GM18858 (cell line): ENCODE measurements around the gene INCA1.
A peak's percentile ranks its signal among the peaks of the same experiment; 100 is the strongest.
"Not testable (repeated sequence)": the region's sequence is repeated elsewhere in the genome, so short reads cannot be mapped to it uniquely, and the experiment has no call there.

Experiments used
- ATAC-seq: cut with Tn5 transposase; IDR thresholded peaks from one replicate; pipeline ENCODE4 v1.9.1; 2021; ENCODE audit not compliant: unreplicated experiment

Gene INCA1, protein sequence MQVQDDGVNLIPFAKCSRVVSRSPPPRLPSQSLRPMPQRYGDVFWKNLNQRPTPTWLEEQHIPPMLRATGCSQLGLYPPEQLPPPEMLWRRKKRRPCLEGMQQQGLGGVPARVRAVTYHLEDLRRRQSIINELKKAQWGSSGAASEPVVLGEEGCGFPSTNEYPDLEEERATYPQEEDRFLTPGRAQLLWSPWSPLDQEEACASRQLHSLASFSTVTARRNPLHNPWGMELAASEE

GRCh38 chr17:4997302-4998026 is at the start of gene INCA1, which contains the start of gene KIF1C:
Gene INCA1 (minus strand): TSS chr17:4997522. CDS start chr17:4994437, 3,085 bp downstream.
Gene KIF1C (plus strand): TSS chr17:4997950. CDS start chr17:5000247, 2,297 bp downstream.
- peak; percentile 79 for ATAC-seq

DNA sequence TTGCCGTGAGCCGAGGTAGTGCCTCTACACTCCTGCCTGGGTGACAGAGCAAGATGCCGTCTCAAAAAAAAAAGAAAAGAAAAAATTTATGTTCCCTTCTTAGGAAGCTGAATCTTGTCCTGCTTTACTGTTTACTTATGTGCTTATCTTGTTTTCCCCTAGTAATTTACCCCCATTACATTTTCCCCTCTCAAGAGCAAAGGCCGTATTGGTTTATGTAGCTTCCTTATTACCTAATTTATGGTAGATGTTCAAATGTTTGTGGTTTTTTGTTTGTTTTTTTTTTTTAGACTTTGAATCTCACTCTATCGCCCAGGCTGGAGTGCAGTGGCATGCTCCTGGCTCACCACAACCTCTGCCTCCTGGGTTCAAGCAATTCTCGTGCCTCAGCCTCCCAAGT is 48.2 kb upstream of the INCA1 start:
- no peak for ATAC-seq

DNA sequence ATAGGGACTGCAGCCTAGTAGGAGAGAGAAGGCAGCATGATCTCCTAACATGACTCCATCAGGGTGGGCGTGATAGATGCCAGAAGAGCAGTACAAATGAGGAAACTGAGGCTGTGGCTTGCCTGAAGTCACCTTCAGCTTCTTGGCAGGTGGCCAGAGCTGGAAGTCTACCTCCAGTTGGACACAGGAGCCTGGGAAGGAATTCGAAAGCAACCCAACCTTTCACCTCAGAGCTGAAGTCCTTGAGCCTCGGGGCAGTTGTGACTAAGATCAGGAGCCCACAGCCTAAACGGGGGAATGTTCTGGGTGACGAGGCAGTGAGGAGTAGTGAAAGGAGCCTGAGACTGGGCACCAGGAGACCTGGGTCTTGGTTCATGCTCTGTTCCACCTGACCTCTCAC is 47.3 kb upstream of the INCA1 start:
- no peak for ATAC-seq

DNA sequence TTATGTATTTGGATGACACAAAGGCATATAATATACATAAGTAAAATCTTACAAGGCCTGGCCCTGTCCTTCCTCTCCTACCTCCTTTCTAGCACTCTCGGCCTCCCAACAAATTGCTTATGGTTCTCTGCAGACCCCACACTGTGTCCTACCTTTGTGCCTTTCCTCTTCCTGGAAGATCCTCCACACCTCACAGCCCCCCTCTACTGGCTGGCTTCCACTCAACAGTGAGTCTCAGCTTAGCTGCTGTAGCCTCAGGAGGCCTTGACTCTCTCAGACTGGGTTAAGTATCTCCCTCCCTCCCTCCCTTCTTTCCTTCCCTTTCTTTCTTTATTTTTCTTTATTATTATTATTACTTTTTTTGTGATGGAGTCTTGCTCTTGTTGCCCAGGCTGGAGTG is 46.2 kb upstream of the INCA1 start:
- no peak for ATAC-seq

GRCh38 chr17:5042157-5043022 is 45.1 kb upstream of the INCA1 start:
- no peak for ATAC-seq

GRCh38 chr17:5035315-5035714 is 38.0 kb upstream of the INCA1 start, which contains the start of gene SLC52A1:
Gene SLC52A1 (minus strand): TSS chr17:5035426. CDS start chr17:5034606, 820 bp downstream.
- no peak for ATAC-seq

GRCh38 chr17:5034651-5035050 is 37.3 kb upstream of the INCA1 start:
- no peak for ATAC-seq

DNA sequence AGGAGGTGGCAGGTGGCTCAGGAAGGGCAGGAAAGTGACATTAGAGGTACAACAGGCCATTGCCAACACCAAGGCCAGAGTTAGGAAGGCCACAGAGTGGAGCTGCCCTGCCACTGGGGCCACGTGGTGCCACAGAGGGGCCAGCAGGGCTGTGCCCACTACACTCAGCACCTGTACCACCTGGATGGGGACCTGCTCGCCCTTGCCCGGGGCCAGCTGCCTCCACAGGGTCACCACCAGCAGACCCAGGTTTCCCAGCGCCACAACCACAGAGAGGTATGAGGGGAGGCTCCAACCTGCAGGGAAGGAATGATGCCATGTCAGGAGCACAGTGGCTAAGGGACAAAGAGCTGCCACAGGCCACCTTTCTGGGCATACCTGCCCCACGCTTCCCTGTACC is 36.7 kb upstream of the INCA1 start:
- ATAC-seq: no peak

DNA sequence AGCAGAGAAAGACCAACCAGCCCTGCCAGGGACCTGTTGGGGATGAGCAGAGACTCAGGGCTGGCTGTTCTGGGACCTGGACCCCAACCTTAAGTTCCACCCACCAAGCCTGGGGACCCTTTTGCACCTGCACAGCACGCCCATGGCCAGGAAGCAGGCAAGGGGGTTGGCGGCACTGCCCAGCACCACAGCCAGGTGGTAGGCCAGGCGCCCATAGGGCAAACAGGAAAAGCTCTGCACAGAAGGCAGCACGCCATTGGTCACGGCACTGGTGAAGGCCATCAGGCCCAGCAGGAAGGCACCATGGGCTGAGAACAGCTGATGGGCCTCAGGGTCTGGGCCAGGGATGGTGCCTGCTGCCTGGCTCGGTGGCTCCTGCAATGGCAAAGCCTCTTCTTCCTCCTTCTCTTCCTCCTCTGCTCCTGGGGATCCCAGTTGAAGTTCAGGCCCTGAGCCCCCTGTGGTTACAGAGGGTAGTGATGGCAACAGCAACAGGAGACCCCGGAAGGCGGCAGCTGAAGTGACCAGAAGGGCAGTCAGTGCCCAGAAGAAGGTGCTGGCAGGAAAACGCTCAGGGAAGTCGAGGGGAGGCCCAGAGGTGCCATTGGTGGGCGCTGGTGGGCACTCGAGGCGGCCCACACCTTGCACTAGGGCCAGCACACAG is 36.2 kb upstream of the INCA1 start:
- no peak for ATAC-seq

DNA sequence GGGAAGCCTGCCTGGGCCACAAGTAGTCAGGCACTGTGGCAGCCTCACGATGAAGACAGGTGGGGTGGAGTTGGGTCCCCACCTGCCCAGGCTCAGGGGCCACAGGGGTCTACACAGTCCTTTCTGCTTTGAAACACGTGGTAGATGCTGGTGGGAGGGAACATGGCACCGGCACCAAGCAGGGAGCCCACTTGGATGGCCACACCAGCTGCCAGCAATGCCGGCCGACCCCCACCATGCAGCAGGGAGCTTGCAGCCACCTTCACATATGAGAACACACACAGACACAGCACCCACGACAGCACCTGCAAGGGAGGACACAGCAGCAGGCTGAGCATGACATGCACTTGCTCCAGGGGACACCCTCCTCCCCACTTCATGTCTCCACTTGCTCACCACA is 35.5 kb upstream of the INCA1 start:
- ATAC-seq: no peak

GRCh38 chr17:5031365-5032082 is 34.2 kb upstream of the INCA1 start:
- no peak for ATAC-seq

DNA sequence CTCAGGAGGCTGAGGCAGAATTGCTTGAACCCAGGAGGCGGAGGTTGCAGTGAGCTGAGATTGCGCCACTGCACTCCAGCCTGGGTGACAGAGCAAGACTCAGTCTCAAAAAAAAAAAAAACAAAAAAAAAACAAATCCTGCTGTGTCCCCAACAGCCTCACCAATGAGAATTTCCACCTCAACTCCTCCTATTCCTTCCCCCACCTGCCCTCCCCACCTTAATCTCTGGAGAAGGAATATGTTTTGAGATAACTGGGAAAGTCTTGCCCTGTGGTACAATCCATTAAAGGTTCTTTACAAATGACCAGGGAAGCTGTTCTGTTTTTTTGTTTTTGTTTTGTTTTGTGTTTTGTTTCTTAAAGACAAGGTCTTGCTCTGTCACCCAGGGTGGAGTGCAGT is 32.8 kb upstream of the INCA1 start:
- not testable (repeated sequence) for ATAC-seq

DNA sequence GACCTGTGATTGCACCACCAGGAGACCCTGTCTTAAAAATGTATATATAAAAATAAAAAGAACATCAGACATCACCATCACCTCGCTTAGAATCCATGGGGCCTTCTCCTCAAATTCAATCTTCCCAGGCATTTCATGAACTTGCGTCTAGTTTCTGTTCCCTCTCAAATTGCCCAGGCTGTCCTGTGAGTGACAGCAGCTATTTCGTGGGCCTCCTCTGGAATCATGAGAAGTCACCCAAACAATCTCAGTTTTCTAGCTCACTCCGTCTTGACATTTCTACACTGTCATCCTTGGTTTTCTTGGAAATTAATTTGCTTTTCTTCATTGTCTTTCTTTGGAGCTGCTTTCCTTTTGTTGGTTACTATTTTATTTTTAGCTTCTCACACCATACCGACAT is 30.6 kb upstream of the INCA1 start:
- ATAC-seq: no peak

DNA sequence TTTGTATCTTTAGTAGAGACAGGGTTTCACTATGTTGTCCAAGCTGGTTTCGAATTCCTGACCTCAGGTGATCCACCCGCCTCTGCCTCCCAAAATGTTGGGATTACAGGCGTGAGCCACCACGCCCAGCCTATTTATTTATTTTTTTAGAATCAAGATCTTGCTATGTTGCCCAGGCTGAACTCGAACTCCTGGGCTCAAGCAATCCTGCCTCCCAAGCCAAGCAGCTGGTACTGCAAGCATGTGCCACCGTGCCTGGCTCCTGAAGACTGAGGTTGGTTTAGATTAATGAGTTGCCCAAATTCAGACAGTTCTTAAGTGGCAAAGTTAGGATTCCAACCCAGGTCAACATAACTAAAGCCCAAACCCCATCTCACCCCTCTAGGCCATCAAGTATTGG is 30.0 kb upstream of the INCA1 start:
- no peak for ATAC-seq

GRCh38 chr17:5024604-5025003 is 27.3 kb upstream of the INCA1 start:
- ATAC-seq: no peak

- no peak for ATAC-seq
Measured at GRCh38 chr17:5023588-5024147, 26.3 kb upstream of the INCA1 start.

- ATAC-seq: no peak
Measured at GRCh38 chr17:5022171-5022711, 24.9 kb upstream of the INCA1 start.

GRCh38 chr17:5020502-5021023 is 23.2 kb upstream of the INCA1 start:
- ATAC-seq: no peak

DNA sequence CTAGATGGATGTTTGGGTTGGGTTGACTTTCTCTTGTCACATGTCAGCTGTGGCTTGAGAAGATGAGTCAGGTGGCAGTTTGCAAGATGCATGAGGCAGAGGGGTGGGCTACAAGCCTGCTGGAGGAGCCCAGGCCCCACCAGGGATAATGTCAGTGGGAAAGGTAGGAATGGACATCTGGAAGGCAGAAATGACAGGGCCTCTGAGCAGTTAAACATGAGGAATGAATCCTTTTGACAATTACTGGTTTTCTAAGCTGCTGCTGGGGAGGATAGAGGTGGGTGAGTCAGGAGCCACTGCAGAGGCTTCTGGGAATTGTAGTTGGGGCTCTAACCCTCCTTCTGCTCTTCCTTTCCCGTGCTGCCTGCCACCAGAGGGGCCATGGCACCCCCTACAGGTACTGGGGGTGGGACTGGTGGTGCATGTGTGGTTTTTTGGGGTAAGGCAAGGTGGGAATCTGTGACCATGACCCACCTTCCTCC is 22.2 kb upstream of the INCA1 start:
- no peak for ATAC-seq
